ENCODE data around the gene CNDP1. TPM values are rescaled to one million over a fixed set of nuclear protein-coding genes. Genes with fewer than 3 reads are reported as not detected.
A peak's percentile ranks its signal among the peaks of the same experiment; 100 is the strongest.

The CNDP1 gene
- total RNA-seq, 1 donor from 2014 or later = not detected

DNA sequence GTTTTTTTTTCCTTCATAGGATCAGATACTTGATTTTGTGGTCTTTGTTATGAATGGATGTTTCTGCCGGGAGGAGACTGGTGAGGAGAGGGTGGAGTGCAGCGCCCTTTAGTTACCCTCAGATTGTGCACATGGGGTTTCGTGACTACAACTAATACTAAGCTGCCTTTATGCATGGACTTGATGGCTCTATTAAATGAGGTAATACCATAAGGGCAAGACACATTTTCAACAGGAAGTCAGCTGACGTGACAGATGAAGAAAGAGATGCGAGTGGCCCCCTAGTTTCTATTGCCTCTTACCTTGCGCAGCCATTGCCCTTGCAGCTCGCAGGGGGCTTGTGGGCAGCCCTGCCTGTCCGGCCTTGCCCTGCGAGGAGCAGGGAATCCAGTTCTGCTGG, 87.8 kb downstream of the CNDP1 start:
- no peak for DNase-seq (ENCODE audit: low read depth)
- TF ChIP-seq, protein P1, sequence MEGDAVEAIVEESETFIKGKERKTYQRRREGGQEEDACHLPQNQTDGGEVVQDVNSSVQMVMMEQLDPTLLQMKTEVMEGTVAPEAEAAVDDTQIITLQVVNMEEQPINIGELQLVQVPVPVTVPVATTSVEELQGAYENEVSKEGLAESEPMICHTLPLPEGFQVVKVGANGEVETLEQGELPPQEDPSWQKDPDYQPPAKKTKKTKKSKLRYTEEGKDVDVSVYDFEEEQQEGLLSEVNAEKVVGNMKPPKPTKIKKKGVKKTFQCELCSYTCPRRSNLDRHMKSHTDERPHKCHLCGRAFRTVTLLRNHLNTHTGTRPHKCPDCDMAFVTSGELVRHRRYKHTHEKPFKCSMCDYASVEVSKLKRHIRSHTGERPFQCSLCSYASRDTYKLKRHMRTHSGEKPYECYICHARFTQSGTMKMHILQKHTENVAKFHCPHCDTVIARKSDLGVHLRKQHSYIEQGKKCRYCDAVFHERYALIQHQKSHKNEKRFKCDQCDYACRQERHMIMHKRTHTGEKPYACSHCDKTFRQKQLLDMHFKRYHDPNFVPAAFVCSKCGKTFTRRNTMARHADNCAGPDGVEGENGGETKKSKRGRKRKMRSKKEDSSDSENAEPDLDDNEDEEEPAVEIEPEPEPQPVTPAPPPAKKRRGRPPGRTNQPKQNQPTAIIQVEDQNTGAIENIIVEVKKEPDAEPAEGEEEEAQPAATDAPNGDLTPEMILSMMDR (conservative IDR thresholded peaks at IDR 0.05; ENCODE audit: low read depth, low read length) = no peak
- no peak overlapping the region for H3K4me3 ChIP-seq (ENCODE audit: low read depth, low read length)

DNA sequence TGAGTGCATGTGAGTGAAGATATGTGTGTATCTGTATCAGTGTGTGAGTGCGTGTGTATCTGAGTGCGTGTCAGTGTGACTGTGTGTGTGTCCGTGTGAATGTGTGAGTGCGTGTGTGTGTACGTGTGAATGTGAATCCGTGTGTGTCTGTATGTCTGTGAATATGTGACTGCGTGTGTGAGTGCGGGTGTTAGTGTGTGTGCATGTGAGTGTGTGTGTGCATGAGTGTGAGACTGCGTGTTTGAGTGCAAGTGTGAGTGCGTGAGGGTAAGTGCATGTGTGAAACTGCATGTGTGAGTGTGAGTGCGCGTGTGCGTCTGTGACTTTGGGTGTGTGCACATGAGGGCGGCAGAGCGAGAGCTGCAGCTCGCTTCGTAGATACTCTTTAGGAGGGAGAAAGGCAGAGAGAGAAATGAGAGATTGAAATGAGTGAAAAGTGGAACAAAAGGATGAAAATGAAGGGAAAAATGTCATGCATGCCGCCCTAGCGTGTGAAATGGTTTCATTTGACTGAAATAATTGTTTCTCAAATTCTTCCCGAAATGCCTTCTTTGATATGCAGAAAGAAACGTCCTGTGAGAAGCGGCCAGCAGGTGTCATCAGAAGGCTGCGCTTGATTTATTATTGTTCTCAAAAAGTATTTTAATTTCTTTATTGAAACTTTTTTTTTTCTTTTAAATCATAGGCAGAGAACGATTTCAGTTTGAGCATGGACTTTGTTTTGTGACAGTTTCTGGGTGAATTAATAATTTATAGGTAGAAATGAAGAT, 88.9 kb downstream of the CNDP1 start:
- no peak overlapping the region for H3K4me3 ChIP-seq (ENCODE audit: low read depth, low read length)
- no peak for DNase-seq (ENCODE audit: low read depth)
- TF ChIP-seq, protein P1 (conservative IDR thresholded peaks at IDR 0.05; ENCODE audit: low read depth, low read length) = peak; percentile 62

- TF ChIP-seq, protein P1 (conservative IDR thresholded peaks at IDR 0.05; ENCODE audit: low read depth, low read length) = no peak
- no peak for DNase-seq (ENCODE audit: low read depth)
- no peak overlapping the region for H3K4me3 ChIP-seq (ENCODE audit: low read depth, low read length)
These were observed 90.2 kb downstream of the CNDP1 start for GRCh38 chr18:74624466-74624865.

DNA sequence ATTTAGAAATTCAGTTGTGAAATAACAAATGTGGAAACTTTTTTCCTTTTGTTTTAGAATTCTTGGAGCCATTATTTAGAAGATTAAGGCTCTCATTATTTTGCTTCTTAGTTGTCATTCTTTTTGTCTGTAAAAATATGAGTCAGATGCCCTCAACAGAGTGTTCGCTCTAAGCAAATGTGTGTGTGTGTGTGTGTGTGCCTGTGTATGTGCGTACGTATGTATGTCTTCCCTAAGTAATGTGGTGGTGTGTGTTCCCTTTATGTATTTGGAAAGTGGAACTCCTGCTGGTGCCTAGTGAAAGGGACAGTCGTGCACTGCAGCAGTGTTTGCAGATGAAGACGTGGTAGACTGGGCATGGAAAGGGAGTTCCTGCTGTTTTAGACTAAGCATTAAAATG, 90.9 kb downstream of the CNDP1 start:
- DNase-seq (ENCODE audit: low read depth) = no peak
- H3K4me3 ChIP-seq (ENCODE audit: low read depth, low read length) = no peak overlapping the region
- TF ChIP-seq, protein P1 (conservative IDR thresholded peaks at IDR 0.05; ENCODE audit: low read depth, low read length) = no peak

DNA sequence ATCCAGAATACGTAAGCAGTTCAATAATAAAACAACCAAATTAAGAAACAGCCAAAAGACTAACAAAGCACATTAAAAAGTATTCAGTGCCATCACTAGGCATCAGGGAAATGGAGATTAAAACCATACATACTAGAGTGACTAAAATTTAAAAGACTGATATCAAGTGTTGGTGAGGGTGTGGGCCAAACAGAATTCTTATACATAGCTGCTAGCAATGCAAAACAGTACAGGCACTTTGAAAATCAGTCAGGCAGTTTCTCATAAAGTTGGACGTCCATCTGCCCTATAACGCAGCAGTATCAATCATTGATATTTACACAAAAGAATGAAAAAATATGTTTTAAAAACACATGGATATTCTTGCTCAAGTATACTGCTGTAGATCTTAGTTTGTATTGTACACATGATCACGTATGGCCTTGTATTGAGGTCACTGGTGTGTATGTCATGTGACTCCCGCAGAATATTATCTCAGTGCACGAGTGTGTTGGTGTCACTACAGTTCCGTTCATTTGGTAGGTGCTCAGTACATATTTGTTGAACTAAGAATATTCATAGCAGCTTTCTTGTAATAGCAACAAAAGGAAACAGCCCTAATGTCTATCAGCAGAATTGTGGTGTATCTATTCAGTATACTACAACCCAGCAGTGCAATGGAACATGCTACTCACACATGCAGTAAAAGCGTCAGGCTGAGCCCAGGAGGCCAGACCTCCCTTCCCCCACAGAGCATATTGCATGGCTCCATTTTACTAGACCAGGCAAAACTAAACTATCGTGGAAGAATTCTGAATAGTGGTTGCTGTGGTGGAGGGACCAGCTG, 92.0 kb downstream of the CNDP1 start:
- no peak for DNase-seq (ENCODE audit: low read depth)
- TF ChIP-seq, protein P1 (conservative IDR thresholded peaks at IDR 0.05; ENCODE audit: low read depth, low read length) = no peak
- H3K4me3 ChIP-seq (ENCODE audit: low read depth, low read length) = no peak overlapping the region

GRCh38 chr18:74630804-74631203, 96.5 kb downstream of the CNDP1 start:
- no peak overlapping the region for H3K4me3 ChIP-seq (ENCODE audit: low read depth, low read length)
- TF ChIP-seq, protein P1 (conservative IDR thresholded peaks at IDR 0.05; ENCODE audit: low read depth, low read length) = no peak
- DNase-seq (ENCODE audit: low read depth) = no peak
